CD4-positive, alpha-beta T cell treated with Interleukin-1 beta for 1 hour (primary cell): ENCODE data around the gene SNX32.
A peak's percentile ranks its signal among the peaks of the same experiment; 100 is the strongest.

Experiments
- DNase-seq, 2 donors: peaks; one replicate each; pipeline ENCODE4 v3.0.0-alpha.2; 2020 to 2022

The SNX32 gene

GRCh38 chr11:65833297-65834030 is at the start of gene SNX32:
Gene SNX32 (plus strand): TSS chr11:65833963. CDS start chr11:65834066, 103 bp downstream.
- DNase-seq: peak; percentile 93 to 95

GRCh38 chr11:65785319-65786007 is 48.3 kb upstream of the SNX32 start:
- DNase-seq: peak in 1 of 2 donors; percentile 19

- DNase-seq: no peak
Measured at GRCh38 chr11:65786008-65786785, 47.6 kb upstream of the SNX32 start.

GRCh38 chr11:65786786-65787636 is 46.8 kb upstream of the SNX32 start, which contains the start of gene OVOL1:
Gene OVOL1 (plus strand): TSS chr11:65787063. CDS start chr11:65787374, 311 bp downstream.
- DNase-seq: peak; percentile 37 to 48

- DNase-seq: peak in 1 of 2 donors; percentile 19
Measured at GRCh38 chr11:65787649-65788622, 45.8 kb upstream of the SNX32 start.

- DNase-seq: no peak
Measured at GRCh38 chr11:65788821-65789220, 44.9 kb upstream of the SNX32 start.

- DNase-seq: no peak
Measured at GRCh38 chr11:65789230-65790103, 44.3 kb upstream of the SNX32 start.

GRCh38 chr11:65790104-65790901 is 43.5 kb upstream of the SNX32 start:
- DNase-seq: no peak

GRCh38 chr11:65790902-65791650 is 42.7 kb upstream of the SNX32 start:
- no peak for DNase-seq

- DNase-seq: peak in 1 of 2 donors; percentile 63
Measured at GRCh38 chr11:65791719-65792213, 42.0 kb upstream of the SNX32 start.

- DNase-seq: no peak
Measured at GRCh38 chr11:65792456-65792855, 41.3 kb upstream of the SNX32 start.

GRCh38 chr11:65793144-65793581 is 40.6 kb upstream of the SNX32 start:
- no peak for DNase-seq

- no peak for DNase-seq
Measured at GRCh38 chr11:65793625-65794400, 40.0 kb upstream of the SNX32 start.

GRCh38 chr11:65794570-65795510 is 38.9 kb upstream of the SNX32 start:
- no peak for DNase-seq

GRCh38 chr11:65796726-65797601 is 36.8 kb upstream of the SNX32 start:
- DNase-seq: no peak
